Stimulated activated CD8-positive, alpha-beta memory T cell treated with anti-CD3 and anti-CD28 coated beads, Interleukin-7, amount 100 ng/mL, for 1 hour (primary cell): ENCODE data around the gene ITSN2.
A peak's percentile ranks its signal among the peaks of the same experiment; 100 is the strongest.
"Not testable (repeated sequence)": the region's sequence is repeated elsewhere in the genome, so short reads cannot be mapped to it uniquely, and the experiment has no call there.

Experiments used
- DNase-seq, 2 donors: peaks; one replicate each; pipeline ENCODE4 v3.0.0-alpha.2; 2020; ENCODE audit warnings: low read depth in 2 of 2

ITSN2 gene

GRCh38 chr2:24363301-24363700 lies 3.0 kb upstream of the ITSN2 start:
- no peak for DNase-seq

DNA sequence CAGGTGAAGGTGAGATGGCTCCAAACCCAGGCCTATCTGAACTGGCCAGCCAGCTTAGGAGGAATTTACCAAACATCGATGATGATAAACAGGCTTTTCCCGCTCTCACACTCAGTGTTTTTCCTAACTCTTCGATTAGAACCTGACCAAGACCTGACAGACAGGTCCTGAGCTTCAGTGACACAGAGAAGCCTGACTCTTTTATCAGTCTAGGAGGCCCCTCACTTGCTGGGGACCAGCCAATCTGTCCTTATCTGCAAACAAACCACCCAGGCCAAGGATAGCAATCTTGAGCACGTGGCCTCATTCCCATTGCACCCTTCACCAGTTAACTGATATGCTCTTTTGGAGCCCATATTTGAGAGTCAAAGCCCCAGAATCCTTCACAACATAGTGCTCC lies 1.9 kb upstream of the ITSN2 start:
- DNase-seq, result no peak

DNA sequence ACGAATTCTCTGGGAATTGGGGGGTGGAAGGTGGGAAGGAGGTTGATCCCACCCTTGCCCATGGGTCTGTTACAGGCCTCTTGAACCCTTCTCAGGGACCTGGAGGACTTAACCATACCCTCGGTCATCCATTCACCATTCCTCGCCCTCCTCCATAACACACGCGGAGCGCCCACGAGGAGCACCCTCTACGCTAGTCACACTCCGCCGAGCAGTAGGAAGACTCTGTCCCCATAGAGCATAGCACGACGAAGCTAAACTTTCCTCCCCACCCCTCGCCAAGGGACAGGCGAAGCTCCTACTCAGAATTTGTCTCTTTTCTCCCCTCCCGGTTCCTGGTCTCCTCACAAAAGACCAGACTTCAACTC lies 611 bp upstream of the ITSN2 start:
- no peak for DNase-seq

- DNase-seq, result peak in 1 of 2 donors; percentile 5
Measured at GRCh38 chr2:24359129-24360049, 947 bp downstream of the ITSN2 start.

DNA sequence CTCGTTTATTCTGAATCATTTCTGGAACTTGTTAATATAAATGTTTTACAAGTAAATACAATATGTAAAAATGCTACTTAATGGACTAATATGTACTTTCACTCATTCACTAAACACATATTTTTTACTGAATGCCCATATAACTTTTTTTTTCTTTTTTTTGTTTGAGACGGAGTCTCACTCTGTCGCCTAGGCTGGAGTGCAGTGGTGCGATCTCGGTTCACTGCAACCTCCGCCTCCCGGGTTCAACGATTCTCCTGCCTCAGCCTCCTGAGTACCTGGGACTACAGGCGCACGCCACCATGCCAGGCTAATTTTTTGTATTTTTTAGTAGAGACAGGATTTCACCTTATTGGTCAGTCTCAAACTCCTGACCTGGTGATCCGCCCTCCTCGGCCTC lies 2.6 kb downstream of the ITSN2 start:
- not testable (repeated sequence) for DNase-seq

DNA sequence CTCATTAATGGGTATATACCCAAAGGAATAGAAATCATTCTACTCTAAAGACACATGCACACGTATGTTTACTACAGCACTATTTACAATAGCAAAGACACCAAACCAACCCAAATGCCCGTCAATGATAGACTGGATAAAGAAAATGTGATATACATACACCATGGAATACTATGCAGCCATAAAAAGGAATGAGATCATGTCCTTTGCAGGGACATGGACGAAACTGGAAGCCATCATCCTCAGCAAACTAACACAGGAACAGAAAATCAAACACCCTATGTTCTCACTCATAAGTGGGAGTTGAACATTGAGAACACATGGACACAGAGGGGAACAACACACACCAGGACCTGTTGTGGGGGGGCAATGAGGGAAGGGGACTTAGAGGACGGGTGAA lies 3.2 kb downstream of the ITSN2 start:
- not testable (repeated sequence) for DNase-seq

- no peak for DNase-seq
Measured at GRCh38 chr2:24354957-24355356, 5.4 kb downstream of the ITSN2 start.

- DNase-seq, result no peak
Measured at GRCh38 chr2:24354395-24354794, 5.9 kb downstream of the ITSN2 start.

DNA sequence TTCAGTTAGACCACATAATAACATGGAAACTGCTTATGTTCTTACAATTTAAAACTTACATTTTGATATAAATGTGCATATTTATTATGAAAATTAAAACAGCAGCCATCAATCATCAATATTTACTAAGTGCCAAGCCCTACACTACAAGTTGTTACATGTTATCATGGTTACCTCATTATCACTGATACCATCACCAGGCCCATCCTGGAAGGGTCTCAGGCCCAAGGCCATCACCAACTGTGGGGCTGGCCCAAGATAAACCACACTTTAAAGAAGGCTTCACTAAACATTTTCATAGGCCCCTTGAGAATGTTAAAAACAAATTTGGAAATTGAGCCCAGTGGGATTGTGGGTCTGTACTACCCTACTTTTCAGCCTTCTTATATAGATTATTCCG lies 6.4 kb downstream of the ITSN2 start:
- DNase-seq, result no peak

- DNase-seq, result no peak
Measured at GRCh38 chr2:24353364-24353763, 7.0 kb downstream of the ITSN2 start.

GRCh38 chr2:24352664-24353063 lies 7.7 kb downstream of the ITSN2 start:
- no peak for DNase-seq

- no peak for DNase-seq
Measured at GRCh38 chr2:24351981-24352380, 8.4 kb downstream of the ITSN2 start.

GRCh38 chr2:24351627-24351938 lies 8.8 kb downstream of the ITSN2 start:
- no peak for DNase-seq

- no peak for DNase-seq
Measured at GRCh38 chr2:24350826-24351626, 9.3 kb downstream of the ITSN2 start.

- DNase-seq, result no peak
Measured at GRCh38 chr2:24349097-24349496, 11.2 kb downstream of the ITSN2 start.

DNA sequence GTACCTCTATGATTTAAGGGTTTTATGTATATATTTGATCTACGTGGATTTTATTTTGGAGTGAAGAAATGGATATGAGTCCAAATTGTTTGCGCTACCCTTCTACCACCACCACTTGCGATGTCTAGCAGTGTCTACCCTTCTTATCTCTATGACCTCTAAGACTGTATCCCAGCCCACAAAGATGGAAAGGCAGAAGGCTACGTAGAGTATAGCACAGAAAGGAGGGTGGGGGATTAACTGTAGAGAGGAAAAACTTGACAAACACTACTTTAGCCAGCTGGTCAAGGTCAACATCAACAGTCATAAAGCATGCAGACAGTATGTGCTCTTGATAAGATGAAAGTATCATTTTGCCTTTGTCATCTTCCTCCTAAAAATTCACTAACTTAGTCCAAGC lies 14.4 kb downstream of the ITSN2 start:
- no peak for DNase-seq

GRCh38 chr2:24343225-24343882 lies 17.0 kb downstream of the ITSN2 start:
- no peak for DNase-seq

- DNase-seq, result no peak
Measured at GRCh38 chr2:24342110-24342910, 18.0 kb downstream of the ITSN2 start.

DNA sequence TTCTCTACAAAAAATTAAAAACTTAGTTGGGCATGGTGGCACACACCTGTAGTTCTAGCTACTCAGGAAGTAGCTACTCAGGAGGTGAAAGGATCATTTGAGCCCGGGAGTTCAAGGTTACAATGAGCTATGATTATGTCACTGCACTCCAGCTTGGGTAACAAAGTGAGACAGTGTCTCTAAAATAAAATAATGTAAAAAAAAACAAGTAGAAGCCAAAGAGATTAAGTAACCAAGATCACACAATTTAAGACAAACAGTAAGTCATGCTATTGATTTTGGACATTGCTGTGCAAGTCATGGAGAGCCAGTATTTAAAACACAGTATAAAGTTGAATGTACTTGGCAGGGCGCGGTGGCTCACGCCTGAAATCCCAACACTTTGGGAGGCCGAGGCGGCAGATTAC lies 20.5 kb downstream of the ITSN2 start:
- no peak for DNase-seq

- DNase-seq, result not testable (repeated sequence)
Measured at GRCh38 chr2:24339098-24339497, 21.2 kb downstream of the ITSN2 start.

DNA sequence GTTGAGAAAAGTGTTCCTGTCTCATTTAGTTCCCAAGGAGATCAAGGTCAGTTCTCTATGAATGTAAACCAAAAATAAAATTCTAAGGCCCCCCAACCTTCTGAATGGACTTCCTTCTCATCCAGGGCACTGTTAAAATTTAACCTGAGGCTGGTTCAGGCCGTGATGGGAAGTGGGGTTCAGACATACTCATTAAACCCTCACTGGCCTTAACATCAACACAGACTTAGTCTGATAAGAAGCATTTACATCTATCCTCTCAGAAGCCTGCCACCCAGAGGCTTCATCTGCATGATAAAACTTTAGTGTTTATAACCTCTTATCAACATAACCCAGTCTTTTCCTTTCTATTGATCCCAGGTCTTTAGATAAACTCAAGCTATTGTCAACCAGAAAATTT lies 22.4 kb downstream of the ITSN2 start:
- no peak for DNase-seq

DNA sequence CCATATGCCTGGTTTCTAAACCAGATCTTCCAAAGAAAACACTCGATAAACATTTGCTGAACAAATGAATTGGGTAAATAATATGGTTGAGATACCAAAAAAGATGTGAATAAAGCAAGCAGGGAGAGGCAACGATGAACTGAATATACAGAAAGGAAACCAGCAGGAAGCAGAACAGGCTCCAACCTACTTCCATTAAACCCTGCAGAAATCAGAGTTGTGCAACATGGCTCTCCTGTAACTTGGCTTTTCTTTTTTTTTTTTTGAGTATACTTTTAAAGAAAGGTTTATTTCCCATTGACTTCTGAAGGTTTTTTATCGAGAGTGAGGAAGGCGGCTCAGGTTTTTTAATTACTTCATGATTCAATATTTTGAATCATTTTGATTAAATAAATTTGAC lies 23.5 kb downstream of the ITSN2 start:
- DNase-seq, result no peak
